Smooth muscle cell (in vitro differentiated cells): ENCODE results near the gene CCL8. TPM values are rescaled to one million over a fixed set of nuclear protein-coding genes. Genes with fewer than 3 reads are reported as not detected.
A peak's percentile ranks its signal among the peaks of the same experiment; 100 is the strongest.

Experiments
- DNase-seq: peaks from one replicate; lab custom pipeline; 2025; ENCODE audit not compliant: unreplicated experiment; lab: John Stamatoyannopoulos, UW
- H2AFZ ChIP-seq: fragments of 200-600 bp; sonication (generic); 2 replicates; pipeline ENCODE4 v1.6.0; 2016; ENCODE audit warnings: antibody characterized with exemption, low read depth, mild to moderate bottlenecking
- H3F3A ChIP-seq: fragments of 200-600 bp; sonication (generic); 2 replicates; pipeline ENCODE4 v1.6.0; 2017; ENCODE audit warnings: antibody characterized with exemption, low read depth
- H3K27ac ChIP-seq: fragments of 200-600 bp; sonication (generic); 2 replicates; pipeline ENCODE4 v1.5.1; 2016; ENCODE audit warnings: low read depth, mild to moderate bottlenecking
- H3K27me3 ChIP-seq: fragments of 200-600 bp; sonication (generic); 2 replicates; pipeline ENCODE4 v1.6.1; 2016; ENCODE audit warnings: low read depth, mild to moderate bottlenecking
- H3K36me3 ChIP-seq: fragments of 200-600 bp; sonication (generic); 2 replicates; pipeline ENCODE4 v1.5.1; 2016; ENCODE audit warnings: low read depth
- H3K4me1 ChIP-seq: fragments of 200-600 bp; sonication (generic); 2 replicates; pipeline ENCODE4 v1.5.1; 2016; ENCODE audit warnings: low read depth
- H3K4me2 ChIP-seq: fragments of 200-600 bp; sonication (generic); 2 replicates; pipeline ENCODE4 v1.6.0; 2016; ENCODE audit warnings: mild to moderate bottlenecking
- H3K4me3 ChIP-seq: fragments of 200-600 bp; sonication (generic); 2 replicates; pipeline ENCODE4 v1.5.1; 2016; ENCODE audit warnings: mild to moderate bottlenecking
- H3K79me2 ChIP-seq: fragments of 200-600 bp; sonication (generic); 2 replicates; pipeline ENCODE4 v1.6.0; 2016; ENCODE audit warnings: low read depth, mild to moderate bottlenecking
- H3K9ac ChIP-seq: fragments of 200-600 bp; sonication (generic); 2 replicates; pipeline ENCODE4 v1.6.0; 2016; ENCODE audit warnings: low read depth
- H3K9me3 ChIP-seq: fragments of 200-600 bp; sonication (generic); replicated peaks from 2 replicates; pipeline ENCODE4 v1.5.1; 2016; ENCODE audit warnings: low read depth
- H4K20me1 ChIP-seq: fragments of 200-600 bp; sonication (generic); 2 replicates; pipeline ENCODE4 v1.6.0; 2016; ENCODE audit warnings: low read depth
- CTCF ChIP-seq: fragments of 200-600 bp; sonication (generic); IDR thresholded peaks from 2 replicates; pipeline ENCODE4 v1.5.1; 2017; ENCODE audit warnings: borderline replicate concordance, mild to moderate bottlenecking, antibody characterized with exemption; ENCODE audit not compliant: insufficient read depth, poor library complexity, severe bottlenecking
- WGBS: methylation state at CpG from one replicate; pipeline ENCODE4 v1.1.7; 2016; ENCODE audit warnings: low lambda C conversion rate; 5-methylcytosine and 5-hydroxymethylcytosine counted together
- polyA plus RNA-seq: library from polyadenylated mRNA; unstranded; fragments of >200 nt; fragmentation: Nextera tagmentation; extraction: Ambion mirVana; gene quantifications from 2 replicates; pipeline ENCODE4 v1.2.1, GENCODE V29; 2016
- total RNA-seq: library from RNA; depleted of rRNA; stranded (reverse); fragments of >200 nt; gene quantifications from 2 replicates; pipeline ENCODE4 v1.2.3, GENCODE V29; 2014

CCL8 gene
- total and polyA plus RNA-seq, 2 experiments from 2014 or later, result not detected

DNA sequence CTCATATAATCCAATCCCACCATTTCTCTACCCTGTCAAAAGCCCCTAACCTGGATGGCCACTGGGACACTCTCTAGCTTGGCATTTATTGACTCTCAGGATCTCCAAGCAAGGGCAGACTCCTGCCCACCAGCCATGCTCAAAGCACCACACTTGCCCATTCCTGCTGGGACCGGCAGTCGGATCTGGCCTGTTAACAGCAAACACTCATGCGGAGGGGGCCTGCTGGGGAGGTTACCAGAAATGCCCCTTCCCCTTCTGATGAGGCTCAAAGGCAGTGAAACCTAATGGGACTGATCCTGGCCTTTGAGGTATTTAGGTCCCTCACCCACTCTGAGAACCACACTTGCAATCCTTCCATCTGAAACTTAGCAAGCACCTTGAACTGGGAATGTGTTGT is 50.3 kb downstream of the CCL8 start:
- 84% methylated on average over 3 of the region's 3 CpGs for WGBS
- no peak overlapping the region for H3K4me3 ChIP-seq
- no peak overlapping the region for H2AFZ ChIP-seq
- H3K79me2 ChIP-seq, result no peaks in the 10 kb centered on the region
- no peak overlapping the region for H3K4me2 ChIP-seq
- H3K27me3 ChIP-seq, result no peaks in the 10 kb centered on the region
- TF ChIP-seq CTCF, result no peak
- no peaks in the 10 kb centered on the region for H3F3A ChIP-seq
- H3K4me1 ChIP-seq, result no peaks in the 10 kb centered on the region
- H4K20me1 ChIP-seq, result no peaks in the 10 kb centered on the region
- no peaks in the 10 kb centered on the region for H3K36me3 ChIP-seq
- H3K9ac ChIP-seq, result no peak overlapping the region
- H3K27ac ChIP-seq, result no peak overlapping the region
- no peak for DNase-seq
- H3K9me3 ChIP-seq, result no peaks in the 10 kb centered on the region

GRCh38 chr17:34370376-34370996 is 51.3 kb downstream of the CCL8 start:
- no peak overlapping the region for H3K4me3 ChIP-seq
- no peaks in the 10 kb centered on the region for H3K79me2 ChIP-seq
- TF ChIP-seq CTCF, result no peak
- H3K9me3 ChIP-seq, result no peaks in the 10 kb centered on the region
- H3K36me3 ChIP-seq, result no peaks in the 10 kb centered on the region
- no peaks in the 10 kb centered on the region for H3F3A ChIP-seq
- no peaks in the 10 kb centered on the region for H4K20me1 ChIP-seq
- H3K4me1 ChIP-seq, result no peaks in the 10 kb centered on the region
- no peak overlapping the region for H3K4me2 ChIP-seq
- H3K9ac ChIP-seq, result no peak overlapping the region
- no peak overlapping the region for H3K27ac ChIP-seq
- 89% methylated on average over 5 of the region's 5 CpGs for WGBS
- DNase-seq, result no peak
- H2AFZ ChIP-seq, result no peak overlapping the region
- no peaks in the 10 kb centered on the region for H3K27me3 ChIP-seq

DNA sequence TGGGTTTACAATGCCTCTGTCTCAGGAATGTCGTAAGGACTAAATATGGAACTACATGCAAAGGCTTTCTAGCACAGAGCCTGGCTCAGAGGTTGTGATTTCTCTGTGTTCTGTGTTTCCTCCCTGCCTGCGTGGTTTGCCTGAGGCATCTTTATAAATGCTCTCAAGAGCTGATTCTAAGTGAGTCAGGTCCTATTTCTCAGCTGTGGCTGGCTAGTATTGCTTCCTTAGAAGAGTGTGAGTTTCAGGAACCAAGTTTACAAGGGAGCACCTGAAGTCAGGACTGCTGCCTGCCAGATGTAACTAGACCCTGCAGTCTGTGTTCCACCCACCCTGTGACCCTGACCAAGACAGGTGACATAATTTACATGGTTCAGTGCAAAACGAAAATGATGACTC is 51.8 kb downstream of the CCL8 start:
- no peak overlapping the region for H3K9ac ChIP-seq
- H3K27me3 ChIP-seq, result no peaks in the 10 kb centered on the region
- no peaks in the 10 kb centered on the region for H3K36me3 ChIP-seq
- H3K4me2 ChIP-seq, result no peak overlapping the region
- no peak for TF ChIP-seq CTCF
- peak overlapping the region; percentile 17 for H3K27ac ChIP-seq
- no peaks in the 10 kb centered on the region for H4K20me1 ChIP-seq
- H3K79me2 ChIP-seq, result no peaks in the 10 kb centered on the region
- no peak overlapping the region for H2AFZ ChIP-seq
- 43% methylated on average over 3 of the region's 3 CpGs for WGBS
- H3K4me1 ChIP-seq, result no peaks in the 10 kb centered on the region
- H3F3A ChIP-seq, result no peaks in the 10 kb centered on the region
- H3K9me3 ChIP-seq, result no peaks in the 10 kb centered on the region
- no peak overlapping the region for H3K4me3 ChIP-seq
- DNase-seq, result no peak

Other genes starting within 250 kb of the CCL8 start
- 15.6 and 33.2 TPM in 2 replicates for gene CCL2, start 64.2 kb upstream of the CCL8 start, total RNA-seq
- gene CCL2, start 64.2 kb upstream of the CCL8 start, polyA plus RNA-seq, result 36.5 and 38.9 TPM in 2 replicates
- 0.31 and 0.36 TPM in 2 replicates for gene CCL7, start 49.2 kb upstream of the CCL8 start, total RNA-seq
- 0.27 and 0.74 TPM in 2 replicates for gene CCL7, start 49.2 kb upstream of the CCL8 start, polyA plus RNA-seq
- gene CCL11, start 33.7 kb upstream of the CCL8 start, total RNA-seq, result not detected in 2 replicates
- gene CCL11, start 33.7 kb upstream of the CCL8 start, polyA plus RNA-seq, result not detected in 2 replicates
- gene CCL13, start 37.0 kb downstream of the CCL8 start, total RNA-seq, result not detected in 2 replicates
- gene CCL13, start 37.0 kb downstream of the CCL8 start, polyA plus RNA-seq, result not detected in 2 replicates
- not detected in 2 replicates for gene CCL1, start 43.8 kb downstream of the CCL8 start, total RNA-seq
- gene CCL1, start 43.8 kb downstream of the CCL8 start, polyA plus RNA-seq, result not detected in 2 replicates